HG03520 (cell line): Measurements from ENCODE around the gene IDE.

Source experiments
- ATAC-seq: cut with Tn5 transposase; IDR thresholded peaks from one replicate; pipeline ENCODE4 v1.9.1; 2021; ENCODE audit warnings: mild to moderate bottlenecking, moderate library complexity; ENCODE audit not compliant: unreplicated experiment

Gene IDE

DNA sequence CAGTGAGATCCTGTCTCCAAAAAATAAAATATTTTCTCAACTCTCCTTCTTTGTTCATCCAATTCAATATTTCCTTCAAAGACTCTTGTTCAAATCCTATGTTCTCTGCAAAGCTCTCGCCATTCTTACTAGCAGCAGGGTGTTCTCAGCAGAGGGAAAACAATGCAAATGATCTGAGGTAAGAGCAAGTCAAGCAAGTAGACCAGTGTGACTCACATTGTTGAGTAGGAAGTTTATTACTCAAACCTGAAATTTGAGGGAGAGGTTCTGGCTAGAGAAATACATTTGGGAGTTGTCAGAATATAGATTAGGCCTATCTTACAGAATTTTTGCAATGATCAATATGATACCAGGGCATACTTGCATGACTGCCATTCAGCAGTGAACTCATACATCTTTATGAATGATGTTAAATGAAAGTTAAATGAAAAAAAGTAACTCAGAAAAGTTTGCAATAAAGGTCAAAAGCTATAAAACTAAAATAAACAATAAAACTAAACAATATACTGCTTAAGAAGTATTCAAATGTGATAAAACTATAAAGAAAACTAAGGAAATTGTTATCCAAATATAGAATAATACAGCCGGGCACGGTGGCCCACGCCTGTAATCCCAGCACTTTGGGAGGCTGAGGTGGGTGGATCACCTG, 5.8 kb downstream of the IDE start:
- no peak for ATAC-seq

DNA sequence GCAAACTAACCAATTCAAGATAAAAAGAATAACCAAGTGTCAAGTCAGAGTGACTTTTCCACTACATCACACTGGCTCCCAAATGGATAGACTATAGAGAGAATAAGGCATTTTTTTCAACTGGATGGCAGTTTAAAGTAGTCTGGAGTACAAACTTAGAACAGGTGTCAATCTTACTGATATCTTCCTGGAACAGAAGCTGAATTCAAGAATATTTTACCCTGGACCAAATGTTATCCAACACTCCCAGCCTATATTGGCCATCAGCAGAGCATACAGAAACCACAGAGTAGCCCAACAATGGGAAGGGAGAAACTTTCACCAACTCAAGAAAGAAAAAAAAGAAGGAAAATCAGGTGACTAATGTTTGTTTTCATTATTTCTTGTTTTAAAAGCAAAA, 11.5 kb downstream of the IDE start:
- ATAC-seq = no peak

DNA sequence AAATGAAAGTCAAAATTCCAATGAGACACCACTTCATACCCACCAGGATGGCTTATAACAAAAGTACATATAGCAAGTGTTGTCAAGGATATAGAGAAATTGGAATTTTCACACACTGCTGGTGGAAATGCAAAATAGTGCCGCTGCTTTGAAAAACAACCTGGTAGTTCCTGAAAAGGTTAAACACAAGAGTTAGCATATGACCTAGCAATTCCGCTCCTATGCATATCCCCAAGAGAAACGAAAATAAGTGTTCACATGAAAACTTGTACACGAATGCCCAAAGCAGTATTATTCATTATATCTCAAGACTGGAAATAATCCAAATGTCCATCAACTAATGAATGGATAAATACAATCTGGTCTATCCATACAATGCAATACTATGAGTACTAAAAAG, 14.8 kb downstream of the IDE start:
- no peak for ATAC-seq

DNA sequence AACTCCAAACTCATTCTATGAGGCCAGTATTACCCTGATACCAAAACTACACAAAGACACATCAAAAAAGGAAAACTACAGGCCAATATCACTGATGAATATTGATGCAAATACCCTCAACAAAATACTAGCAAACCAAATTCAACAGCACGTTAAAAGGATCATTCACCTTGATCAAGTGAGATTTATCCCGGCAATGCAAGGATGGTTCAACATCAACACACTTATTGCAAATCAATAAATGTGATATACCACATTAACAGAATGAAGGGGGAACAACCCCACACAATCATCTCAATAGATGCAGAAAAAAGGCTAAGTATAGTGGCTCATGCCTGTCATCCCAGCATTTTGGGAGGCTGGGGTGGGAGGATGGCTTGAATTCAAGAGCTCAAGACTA, 19.9 kb downstream of the IDE start:
- no peak for ATAC-seq

DNA sequence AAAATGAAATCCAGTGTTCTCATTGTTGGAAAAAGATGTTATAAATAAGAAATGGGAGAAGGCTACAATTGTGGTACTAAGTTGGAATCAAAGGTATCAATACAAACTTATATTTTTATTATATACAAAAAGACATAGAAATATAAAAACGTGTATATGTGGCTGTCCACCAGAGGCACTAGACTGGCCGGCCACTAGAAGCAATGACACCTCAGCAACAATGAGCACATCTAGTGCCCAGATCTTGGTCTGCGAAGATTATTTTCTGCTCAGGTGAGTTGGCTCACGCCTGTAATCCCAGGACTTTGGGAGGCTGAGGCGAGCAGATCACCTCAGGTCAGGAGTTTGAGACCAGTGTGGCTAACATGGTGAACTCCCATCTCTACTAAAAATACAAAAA, 21.6 kb downstream of the IDE start:
- ATAC-seq = no peak

DNA sequence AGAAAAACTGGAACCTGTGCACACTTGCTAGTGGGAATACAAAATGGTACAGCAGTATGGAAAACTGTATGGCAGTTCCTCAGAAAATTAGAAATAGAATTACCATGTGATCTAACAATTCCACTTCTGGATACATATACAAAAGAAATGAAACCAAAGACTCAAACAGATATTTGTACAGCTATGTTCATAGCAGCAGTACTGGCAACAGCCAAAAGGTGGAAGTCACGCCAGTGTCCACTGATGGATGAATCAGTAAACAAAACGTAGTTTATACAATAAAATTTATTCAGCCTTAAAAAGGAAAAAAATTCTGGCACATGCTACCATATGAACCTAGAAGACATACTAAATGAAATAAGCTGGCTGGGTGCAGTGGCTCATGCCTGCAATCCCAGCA, 23.0 kb downstream of the IDE start:
- no peak for ATAC-seq

DNA sequence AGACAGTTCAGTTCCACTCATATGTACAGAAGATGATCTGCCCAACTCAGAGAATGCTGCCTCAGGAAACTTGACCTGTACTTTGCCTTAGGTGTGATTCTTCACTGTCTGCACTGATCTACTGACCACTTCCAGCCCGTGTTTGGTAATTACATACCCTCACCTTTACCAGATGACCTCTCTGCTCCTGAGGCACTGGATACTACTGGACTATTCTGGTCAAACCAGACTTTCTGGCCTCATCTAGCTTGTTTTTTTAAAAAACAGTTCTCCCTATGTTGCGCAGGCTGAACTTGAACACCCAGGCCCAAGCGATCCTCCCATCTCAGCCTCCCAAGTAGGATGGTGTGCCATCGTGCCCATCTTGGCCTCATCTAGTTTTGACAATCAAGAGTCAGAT, 26.2 kb downstream of the IDE start:
- ATAC-seq = no peak

DNA sequence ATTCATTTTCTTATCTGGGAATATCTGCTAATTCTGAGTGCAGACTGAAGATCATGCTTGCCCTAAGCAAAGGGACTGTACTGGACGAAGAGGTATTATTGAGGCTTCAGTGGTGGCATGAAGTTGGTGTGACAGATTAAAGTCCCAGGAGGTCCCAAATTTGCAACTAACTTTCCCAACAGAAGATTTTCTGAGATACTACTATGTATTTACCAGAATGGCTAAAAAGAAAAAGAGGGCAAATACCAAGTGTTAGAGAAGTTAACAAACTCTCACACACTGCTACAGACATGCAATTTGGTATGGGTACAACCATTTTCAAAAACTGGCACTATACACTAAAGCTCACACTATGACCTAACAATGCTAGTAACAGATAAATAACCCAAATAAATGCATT, 28.3 kb downstream of the IDE start:
- ATAC-seq = no peak

DNA sequence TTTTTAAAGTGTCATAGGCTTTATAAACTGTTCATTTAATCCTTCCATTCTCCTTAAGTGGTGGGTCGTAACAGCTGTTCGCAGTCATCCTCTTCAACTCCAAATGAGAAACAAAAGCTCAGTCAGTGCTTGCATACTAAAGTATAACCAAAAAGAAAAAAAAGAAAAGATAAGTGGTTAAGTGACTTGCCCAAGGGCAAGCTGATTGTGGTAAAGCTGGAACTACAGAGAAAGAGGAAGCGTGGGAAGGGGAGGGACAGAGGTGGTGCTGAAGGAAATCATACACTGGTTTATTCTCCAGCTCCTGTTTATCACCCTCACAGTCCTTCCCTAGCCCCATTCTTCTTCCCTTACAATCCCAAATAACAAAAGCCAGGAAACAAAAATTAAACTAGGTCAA, 29.6 kb downstream of the IDE start:
- ATAC-seq = no peak

DNA sequence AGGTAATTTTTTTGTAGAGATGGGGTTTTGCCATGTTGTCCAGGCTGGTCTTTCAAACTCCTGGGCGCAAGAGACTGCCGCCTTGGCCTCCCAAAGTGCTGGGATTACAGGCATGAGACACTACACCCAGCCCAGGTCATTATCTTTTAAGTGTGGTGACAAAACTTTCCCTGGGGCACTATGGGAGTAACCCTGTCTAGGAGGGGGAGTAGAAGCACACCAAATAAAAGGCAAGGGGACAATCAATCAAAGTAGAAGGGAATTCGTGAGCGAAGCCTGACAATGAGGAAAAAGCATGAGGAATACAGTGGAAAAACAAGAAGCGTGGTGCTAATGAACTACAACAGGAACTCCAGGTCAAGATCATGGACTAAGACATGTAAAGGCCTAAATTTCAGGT, 31.4 kb downstream of the IDE start:
- no peak for ATAC-seq

DNA sequence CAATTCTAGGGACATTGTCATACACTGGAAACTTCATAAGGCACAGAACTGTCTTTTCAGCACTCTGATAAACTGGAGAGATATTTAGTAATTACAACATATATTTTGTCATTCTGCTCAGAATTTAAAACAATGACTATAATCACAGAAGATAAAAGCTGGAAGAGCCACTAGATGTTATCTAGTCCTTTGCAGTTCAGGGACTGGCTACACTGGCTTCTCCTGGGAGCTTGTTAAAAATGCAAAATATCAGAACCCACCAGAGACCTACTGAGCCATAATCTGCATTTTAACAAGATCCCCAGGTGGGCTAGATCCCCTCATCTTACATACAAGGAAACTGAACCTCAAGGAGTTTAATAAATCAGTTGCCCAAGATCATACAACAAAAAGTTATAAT, 32.3 kb downstream of the IDE start:
- ATAC-seq = no peak

DNA sequence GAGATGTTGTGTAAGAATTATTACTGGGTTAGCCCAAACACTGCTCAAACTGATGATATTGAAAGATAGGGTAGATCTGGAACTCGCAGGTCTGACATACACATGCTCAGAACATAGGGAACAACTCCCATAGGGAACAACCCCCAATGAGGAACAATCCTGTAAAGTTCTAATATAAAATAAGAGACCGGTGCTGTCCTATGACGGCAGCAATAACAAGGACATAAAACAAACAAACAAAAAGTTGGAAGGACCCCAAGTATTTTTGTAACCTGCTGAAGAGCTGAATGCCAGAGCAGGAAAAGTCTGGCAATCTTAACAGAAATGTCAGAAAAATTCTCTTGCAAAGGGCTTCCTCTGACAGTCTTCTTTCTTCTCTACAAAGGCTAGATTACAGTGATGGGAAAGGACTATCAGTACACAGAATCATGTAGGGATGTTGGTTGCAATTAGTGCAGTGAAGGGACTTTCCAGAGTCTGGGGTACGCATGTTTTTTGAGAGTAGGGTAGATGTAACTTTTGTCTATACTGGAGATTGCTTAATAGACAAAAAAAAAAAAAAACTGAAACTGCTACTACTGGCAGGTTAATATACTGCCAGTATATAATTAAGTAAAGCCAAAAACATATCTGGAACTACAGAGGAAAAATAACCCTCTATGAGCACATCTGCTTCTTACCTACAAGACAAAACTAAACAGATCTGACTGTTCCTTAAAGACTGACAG, 35.5 kb downstream of the IDE start:
- ATAC-seq = no peak

DNA sequence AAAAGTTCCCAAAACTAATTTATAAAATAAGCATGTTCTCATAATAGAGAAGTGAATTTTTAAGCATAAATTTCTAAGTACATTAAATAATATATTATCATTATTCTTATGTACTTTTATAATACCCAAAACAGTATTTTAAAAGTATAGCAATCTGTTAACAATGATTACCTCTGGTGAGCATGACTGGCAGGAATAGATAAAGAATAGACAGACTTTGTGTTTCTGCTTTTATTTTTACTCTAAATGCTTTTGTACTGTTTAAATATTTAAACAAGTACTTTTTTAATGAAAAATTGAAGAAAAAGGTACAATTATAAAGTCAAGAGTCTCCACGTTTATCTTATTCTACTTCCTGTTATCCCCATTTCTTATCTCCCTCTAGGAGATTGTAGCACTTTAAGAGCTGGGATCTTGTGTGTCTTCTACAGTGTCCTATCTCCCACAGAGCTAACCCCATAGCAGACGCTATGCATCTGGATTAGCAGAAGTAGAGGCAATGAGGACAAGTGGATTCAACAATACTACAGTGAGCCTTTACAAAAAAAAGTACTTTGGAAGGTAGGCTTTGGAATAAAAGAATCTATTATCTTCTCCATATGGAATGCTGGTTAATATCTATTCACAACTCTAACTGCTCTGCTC, 42.9 kb downstream of the IDE start:
- no peak for ATAC-seq

DNA sequence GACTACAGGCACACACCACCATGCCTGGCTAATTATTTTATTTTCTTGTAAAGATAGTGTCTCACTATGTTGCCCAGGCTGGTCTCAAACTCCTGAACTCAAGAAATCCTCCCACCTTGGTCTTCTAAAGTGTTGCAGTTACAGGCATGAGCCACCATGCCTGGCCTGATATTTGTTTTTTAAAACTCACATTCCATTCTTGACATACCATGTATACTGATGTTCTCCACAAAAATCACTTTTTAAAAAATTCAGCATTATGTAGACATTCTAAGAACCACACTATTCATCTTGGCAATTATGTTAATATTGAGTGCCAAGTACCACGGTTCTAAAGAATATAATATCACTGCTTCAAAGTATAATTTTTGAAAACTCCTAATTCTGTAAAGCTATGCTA, 43.5 kb downstream of the IDE start:
- no peak for ATAC-seq

DNA sequence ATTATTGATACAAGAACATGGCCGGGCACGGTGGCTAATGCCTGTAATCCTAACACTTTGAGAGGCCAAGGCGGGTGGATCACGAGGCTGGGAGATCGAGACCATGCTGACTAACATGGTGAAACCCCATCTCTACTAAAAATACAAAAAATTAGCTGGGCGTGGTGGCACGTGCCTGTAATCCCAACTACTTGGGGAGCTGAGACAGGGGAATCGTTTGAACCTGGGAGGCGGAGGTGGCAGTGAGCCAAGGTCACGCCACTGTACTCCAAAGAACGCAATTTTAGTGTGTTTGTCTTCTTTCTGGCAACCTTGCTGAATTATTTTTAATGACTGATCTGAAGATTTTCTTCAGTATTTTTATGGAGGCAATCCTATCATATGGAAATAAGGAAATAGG, 46.2 kb downstream of the IDE start:
- no peak for ATAC-seq

DNA sequence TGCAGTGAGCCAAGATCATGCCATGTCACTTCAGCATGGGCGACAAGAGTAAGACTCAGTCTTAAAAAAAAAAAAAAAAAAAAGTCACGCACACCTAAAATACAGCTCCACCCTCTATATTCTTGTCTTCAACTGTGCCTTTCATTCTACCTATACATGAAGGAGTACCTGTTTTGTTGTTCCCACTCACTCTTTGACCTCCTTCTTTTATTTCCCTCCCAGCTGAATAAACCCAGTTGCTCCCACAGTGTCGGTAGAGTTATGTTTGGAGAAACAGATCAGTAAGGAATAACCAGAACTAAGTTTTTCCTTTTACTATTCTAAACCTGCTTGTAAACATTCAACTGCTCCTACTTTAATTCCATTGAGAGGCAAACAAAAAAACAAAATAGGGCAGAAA, 50.3 kb downstream of the IDE start:
- ATAC-seq = no peak

DNA sequence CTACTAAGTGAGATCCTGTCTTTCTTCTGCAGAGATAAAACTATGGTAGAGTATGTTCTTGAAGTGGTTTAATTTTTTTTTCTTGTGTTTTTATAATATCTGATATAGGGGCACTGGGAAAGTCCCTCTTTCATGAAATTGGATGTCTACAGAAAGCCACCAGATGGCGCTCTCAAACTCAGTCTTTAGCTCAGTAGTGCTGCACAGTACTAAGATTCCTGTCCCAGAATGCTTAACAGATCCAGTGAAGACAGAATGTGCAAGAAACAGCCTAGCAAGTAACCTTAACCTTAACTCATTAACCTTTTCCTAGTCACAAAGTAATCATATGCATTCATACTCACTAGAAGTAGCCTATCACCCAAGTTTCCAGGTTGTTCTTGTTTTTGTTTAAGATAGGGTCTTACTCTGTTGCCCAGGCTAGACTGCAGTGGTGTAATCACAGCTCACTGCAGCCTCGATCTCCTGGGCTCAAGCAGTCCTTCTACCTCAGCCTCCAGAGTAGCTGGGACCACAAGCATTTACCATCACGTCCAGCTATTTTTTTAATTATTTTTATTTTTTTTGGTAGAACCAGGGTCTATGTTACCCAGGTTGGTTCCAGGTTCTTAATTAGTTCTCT, 56.7 kb downstream of the IDE start:
- no peak for ATAC-seq

DNA sequence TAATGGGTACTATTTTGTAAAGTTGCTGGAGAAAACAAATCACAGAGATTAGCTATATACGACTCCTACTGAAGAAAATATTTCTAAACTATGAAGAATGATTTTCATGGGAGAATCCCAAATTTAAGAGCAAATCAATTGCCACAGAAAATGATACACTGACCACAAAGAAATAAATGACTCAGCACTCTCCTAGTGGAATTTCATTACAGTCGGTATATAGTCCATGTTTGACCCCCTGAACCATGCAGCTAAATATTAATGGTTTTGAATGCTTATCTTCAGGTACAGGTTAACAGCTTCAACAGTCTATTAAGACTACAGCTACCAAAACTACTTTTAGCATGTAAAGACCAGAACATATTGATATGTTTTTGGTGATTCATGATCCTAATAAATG, 65.0 kb downstream of the IDE start:
- ATAC-seq = no peak

DNA sequence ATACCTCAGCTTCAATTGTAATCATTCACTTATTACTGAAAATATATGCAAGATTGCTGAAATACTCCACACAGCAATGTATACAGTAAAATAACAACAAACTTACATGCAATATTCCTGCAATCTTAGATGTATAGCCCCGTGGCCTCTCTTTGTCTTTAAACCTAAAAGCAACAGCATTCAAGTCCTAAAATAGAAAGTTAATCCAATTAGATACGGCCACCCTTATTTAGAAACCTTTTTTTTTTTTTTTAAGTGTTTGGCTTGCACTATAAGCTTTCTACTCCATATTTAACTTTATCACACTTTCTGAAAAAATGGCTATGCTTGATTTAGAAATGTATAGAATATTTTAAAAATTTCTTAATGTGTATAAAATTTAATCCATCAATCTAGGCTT, 67.6 kb downstream of the IDE start:
- no peak for ATAC-seq

DNA sequence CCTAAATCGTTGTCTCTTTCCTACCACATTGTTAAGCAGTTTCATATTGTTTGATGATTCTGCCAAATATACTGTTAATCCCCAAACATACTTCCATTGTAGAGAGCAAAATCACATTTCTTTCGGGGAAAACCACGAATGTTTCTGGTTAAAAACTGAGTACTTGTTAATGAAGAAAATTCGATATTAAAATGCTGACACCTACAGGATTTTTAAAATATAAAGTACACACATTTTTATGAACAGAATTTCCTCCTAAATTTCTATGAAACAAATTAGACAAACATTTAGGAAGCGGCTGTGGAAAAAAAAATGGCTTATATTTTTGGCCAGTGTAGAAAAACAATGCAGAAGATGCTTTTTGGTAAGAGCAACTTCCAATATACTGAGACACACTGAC, 68.8 kb downstream of the IDE start:
- ATAC-seq = no peak

DNA sequence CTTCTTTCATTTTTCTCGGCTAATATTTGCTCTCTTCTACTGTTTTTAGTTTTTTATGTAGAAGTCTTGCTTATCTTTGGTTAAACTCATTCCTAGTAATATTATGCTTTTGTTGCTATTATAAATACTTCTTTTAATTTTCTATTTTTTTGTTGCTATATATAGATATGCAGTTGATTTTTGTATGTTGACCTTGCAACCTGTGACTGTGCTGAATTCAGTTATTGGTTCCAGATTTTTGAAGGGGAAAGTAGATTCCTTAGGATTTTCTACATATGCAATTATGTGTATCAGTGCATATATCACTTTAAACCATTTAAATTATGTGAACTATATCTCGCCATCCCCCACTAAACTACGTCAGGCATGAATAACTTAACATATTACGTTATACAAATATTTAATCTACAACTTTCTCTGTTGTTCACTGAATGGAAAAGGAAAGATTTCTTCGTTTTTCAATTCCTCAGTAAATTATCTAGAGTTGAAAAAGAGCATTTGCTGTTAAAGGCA, 71.5 kb downstream of the IDE start:
- ATAC-seq = no peak

DNA sequence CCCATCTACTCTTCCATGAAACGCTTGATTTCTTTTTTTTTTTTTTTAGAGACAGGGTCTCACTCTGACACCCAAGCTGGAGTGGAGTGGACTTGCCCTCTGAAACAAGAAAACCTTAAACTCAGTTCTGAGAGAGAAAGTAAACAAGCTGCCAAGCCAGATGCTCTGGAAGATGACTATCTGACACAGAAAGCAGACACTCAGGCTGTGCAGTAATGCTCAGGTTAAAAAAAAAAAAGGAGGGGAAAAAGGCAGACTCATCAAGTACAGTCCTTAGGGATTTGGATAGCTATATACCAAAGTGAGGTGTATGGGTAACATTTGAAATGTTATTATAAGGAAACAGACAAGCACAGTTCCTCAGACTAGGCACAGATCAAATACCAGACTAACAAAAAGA, 80.5 kb downstream of the IDE start:
- ATAC-seq = no peak
